Natural killer cell (primary cell): ENCODE data around the gene PRR7. TPM values are rescaled to one million over a fixed set of nuclear protein-coding genes. Genes with fewer than 3 reads are reported as not detected.

Source experiments
- ATAC-seq, 3 donors: fragments of 150-1000 bp in 2 of 3; fragments of 200-7000 bp in 1 of 3; cut with Tn5 transposase; 1 replicate in 1 of 3; 2 replicates in 2 of 3; pipeline ENCODE4 v1.10.0; 2021; ENCODE audit warnings: mild to moderate bottlenecking in 2 of 3, moderate library complexity in 2 of 3
- DNase-seq, 2 donors: peaks; one replicate each; pipeline versions ENCODE4 v3.0.0 to v3.0.0-alpha.2; 2013 to 2021; ENCODE audit warnings: mixed read lengths in 1 of 2
- H3K27ac ChIP-seq: one replicate; pipeline ENCODE4 v1.5.1; 2013; ENCODE audit warnings: mild to moderate bottlenecking, low read length
- H3K27me3 ChIP-seq: one replicate; pipeline ENCODE4 v1.6.1; 2013; ENCODE audit warnings: low read length; ENCODE audit not compliant: control insufficient read depth, insufficient read depth
- H3K36me3 ChIP-seq: one replicate; pipeline ENCODE4 v1.6.1; 2013; ENCODE audit warnings: low read length; ENCODE audit not compliant: control insufficient read depth, insufficient read depth
- H3K4me1 ChIP-seq: one replicate; pipeline ENCODE4 v1.6.1; 2013; ENCODE audit warnings: low read length; ENCODE audit not compliant: control insufficient read depth, insufficient read depth
- H3K4me3 ChIP-seq: one replicate; pipeline ENCODE4 v1.5.1; 2013; ENCODE audit warnings: low read length
- H3K9me3 ChIP-seq: one replicate; pipeline ENCODE4 v1.6.1; 2013; ENCODE audit warnings: low read length; ENCODE audit not compliant: control insufficient read depth, insufficient read depth
- H3K27ac Mint-ChIP-seq, 2 donors: one replicate each; pipeline ENCODE4 v1.8.0; 2022; ENCODE audit warnings: mild to moderate bottlenecking in 2 of 2, mixed read lengths in 2 of 2, moderate library complexity in 1 of 2
- H3K27me3 Mint-ChIP-seq, 2 donors: one replicate each; pipeline ENCODE4 v1.8.0; 2022; ENCODE audit warnings: low read depth in 2 of 2, mixed read lengths in 2 of 2
- H3K36me3 Mint-ChIP-seq: one replicate; pipeline ENCODE4 v1.8.0; 2022; ENCODE audit warnings: mixed read lengths
- H3K4me1 Mint-ChIP-seq, 2 donors: one replicate each; pipeline ENCODE4 v1.8.0; 2022; ENCODE audit warnings: mixed read lengths in 2 of 2
- H3K4me3 Mint-ChIP-seq: one replicate; pipeline ENCODE4 v1.8.0; 2022; ENCODE audit warnings: mild to moderate bottlenecking, moderate library complexity, mixed read lengths
- H3K9me3 Mint-ChIP-seq, 2 donors: one replicate each; pipeline ENCODE4 v1.8.0; 2022; ENCODE audit warnings: mixed read lengths in 2 of 2
- CTCF ChIP-seq: fragments of 200-600 bp; IDR thresholded peaks from one replicate; pipeline ENCODE4 v1.8.0; 2022; ENCODE audit warnings: antibody characterized with exemption
- WGBS: methylation state at CpG from one replicate; pipeline ENCODE4 v1.1.7; 2013; ENCODE audit warnings: missing lambda C conversion rate; ENCODE audit not compliant: insufficient coverage; 5-methylcytosine and 5-hydroxymethylcytosine counted together
- intact Hi-C: fragments of 100-400 bp; cut with micrococcal nuclease; formaldehyde crosslinking; loops from one replicate; pipeline ENCODE4 v1.14.2; 2022
- total RNA-seq, 4 donors: library from RNA; stranded (reverse); fragments of 120-200 nt in 1 of 4; gene quantifications; one replicate each; pipeline versions ENCODE4 v1.2.3 to v1.2.4, GENCODE V29; 2013 to 2022

Gene PRR7
- total RNA-seq, 3 donors from 2014 or later (not counting 1 experiment from before 2014, with no cell fraction given), result 21.6 to 27.9 (median 23.3) TPM

- peaks cover 0 to 2% of the 10 kb centered on the region in 2 donors for H3K27me3 Mint-ChIP-seq
- H3K36me3 Mint-ChIP-seq, result no peaks in the 10 kb centered on the region
- H3K9me3 Mint-ChIP-seq, result no peaks in the 10 kb centered on the region
- peaks cover 14 to 35% of the 10 kb centered on the region in 2 donors for H3K4me1 Mint-ChIP-seq
- peak overlapping the region in 1 of 2 donors; percentile 68 for H3K27ac Mint-ChIP-seq
- Histone ChIP-seq H3K36me3 (no peaks in the 10 kb centered on the region), H3K27ac (no peak overlapping the region), H3K4me1 (peaks cover 27% of the 10 kb centered on the region), H3K9me3 (no peaks in the 10 kb centered on the region), H3K27me3 (peaks cover 9% of the 10 kb centered on the region), H3K4me3 (no peak overlapping the region)
- ATAC-seq (no peak), DNase-seq (peak in 1 of 2 donors; percentile 24)
- WGBS, result 92% methylated on average over 24 of the region's 25 CpGs
- no peak for TF ChIP-seq CTCF
- no peak overlapping the region for H3K4me3 Mint-ChIP-seq
- intact Hi-C loops, result no loop called here
These were observed 22.3 kb downstream of the PRR7 start for GRCh38 chr5:177468685-177469628.

GRCh38 chr5:177469750-177470525, 23.3 kb downstream of the PRR7 start:
- intact Hi-C loops, result no loop called here
- H3K4me3 Mint-ChIP-seq, result peak overlapping the region; percentile 65
- WGBS, result 86% methylated on average over 7 of the region's 8 CpGs

GRCh38 chr5:177470759-177471536, 24.3 kb downstream of the PRR7 start:
- Mint-ChIP-seq H3K27me3 (peaks cover 0 to 16% of the 10 kb centered on the region in 2 donors), H3K4me1 (peaks cover 14 to 52% of the 10 kb centered on the region in 2 donors), H3K27ac (peak overlapping the region in 1 of 2 donors; percentile 76), H3K9me3 (no peaks in the 10 kb centered on the region), H3K36me3 (no peaks in the 10 kb centered on the region), H3K4me3 (no peak overlapping the region)
- 91% methylated on average over 10 of the region's 10 CpGs for WGBS
- no peak for DNase-seq
- intact Hi-C loops, result no loop called here
- ATAC-seq, result peak in 1 of 3 donors; percentile 9
- Histone ChIP-seq H3K4me3 (no peak overlapping the region), H3K4me1 (peaks cover 28% of the 10 kb centered on the region), H3K27me3 (peaks cover 15% of the 10 kb centered on the region), H3K9me3 (no peaks in the 10 kb centered on the region), H3K27ac (no peak overlapping the region), H3K36me3 (no peaks in the 10 kb centered on the region)
- TF ChIP-seq CTCF, result no peak

More at GRCh38 chr5:177469750-177470525, 23.3 kb downstream of the PRR7 start:
- Mint-ChIP-seq H3K9me3 (no peaks in the 10 kb centered on the region), H3K27me3 (peaks cover 0 to 9% of the 10 kb centered on the region in 2 donors), H3K36me3 (no peaks in the 10 kb centered on the region), H3K27ac (peak overlapping the region in 1 of 2 donors; percentile 76), H3K4me1 (peaks cover 14 to 44% of the 10 kb centered on the region in 2 donors)
- H3K9me3 ChIP-seq, result no peaks in the 10 kb centered on the region
- H3K4me1 ChIP-seq, result peaks cover 28% of the 10 kb centered on the region
- no peaks in the 10 kb centered on the region for H3K36me3 ChIP-seq
- H3K27ac ChIP-seq, result no peak overlapping the region
- ATAC-seq (no peak), DNase-seq (no peak)
- no peak for TF ChIP-seq CTCF
- H3K27me3 ChIP-seq, result peaks cover 15% of the 10 kb centered on the region
- no peak overlapping the region for H3K4me3 ChIP-seq
